GM19397 (cell line): ENCODE results near the gene P2RY8.
"Not testable (repeated sequence)": the region's sequence is repeated elsewhere in the genome, so short reads cannot be mapped to it uniquely, and the experiment has no call there.

Source experiments
- ATAC-seq: cut with Tn5 transposase; IDR thresholded peaks from one replicate; pipeline ENCODE4 v1.9.1; 2021; ENCODE audit warnings: mild to moderate bottlenecking, moderate library complexity; ENCODE audit not compliant: unreplicated experiment

P2RY8 gene

DNA sequence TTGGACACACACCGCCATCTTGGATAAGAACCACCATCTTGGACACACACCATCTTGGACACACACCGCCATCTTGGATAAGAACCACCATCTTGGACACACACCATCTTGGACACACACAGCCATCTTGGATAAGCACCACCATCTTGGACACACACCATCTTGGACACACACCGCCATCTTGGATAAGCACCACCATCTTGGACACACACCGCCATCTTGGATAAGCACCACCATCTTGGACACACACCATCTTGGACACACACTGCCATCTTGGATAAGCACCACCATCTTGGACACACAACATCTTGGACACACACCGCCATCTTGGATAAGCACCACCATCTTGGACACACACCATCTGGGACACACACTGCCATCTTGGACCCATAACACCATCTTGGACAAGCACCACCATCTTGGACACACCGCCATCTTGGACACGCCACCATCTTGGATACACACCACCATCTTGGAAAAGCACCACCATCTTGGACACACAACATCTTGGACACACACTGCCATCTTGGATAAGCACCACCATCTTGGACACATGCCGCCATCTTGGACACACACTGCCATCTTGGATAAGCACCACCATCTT lies 88.9 kb downstream of the P2RY8 start:
- ATAC-seq, result not testable (repeated sequence)

DNA sequence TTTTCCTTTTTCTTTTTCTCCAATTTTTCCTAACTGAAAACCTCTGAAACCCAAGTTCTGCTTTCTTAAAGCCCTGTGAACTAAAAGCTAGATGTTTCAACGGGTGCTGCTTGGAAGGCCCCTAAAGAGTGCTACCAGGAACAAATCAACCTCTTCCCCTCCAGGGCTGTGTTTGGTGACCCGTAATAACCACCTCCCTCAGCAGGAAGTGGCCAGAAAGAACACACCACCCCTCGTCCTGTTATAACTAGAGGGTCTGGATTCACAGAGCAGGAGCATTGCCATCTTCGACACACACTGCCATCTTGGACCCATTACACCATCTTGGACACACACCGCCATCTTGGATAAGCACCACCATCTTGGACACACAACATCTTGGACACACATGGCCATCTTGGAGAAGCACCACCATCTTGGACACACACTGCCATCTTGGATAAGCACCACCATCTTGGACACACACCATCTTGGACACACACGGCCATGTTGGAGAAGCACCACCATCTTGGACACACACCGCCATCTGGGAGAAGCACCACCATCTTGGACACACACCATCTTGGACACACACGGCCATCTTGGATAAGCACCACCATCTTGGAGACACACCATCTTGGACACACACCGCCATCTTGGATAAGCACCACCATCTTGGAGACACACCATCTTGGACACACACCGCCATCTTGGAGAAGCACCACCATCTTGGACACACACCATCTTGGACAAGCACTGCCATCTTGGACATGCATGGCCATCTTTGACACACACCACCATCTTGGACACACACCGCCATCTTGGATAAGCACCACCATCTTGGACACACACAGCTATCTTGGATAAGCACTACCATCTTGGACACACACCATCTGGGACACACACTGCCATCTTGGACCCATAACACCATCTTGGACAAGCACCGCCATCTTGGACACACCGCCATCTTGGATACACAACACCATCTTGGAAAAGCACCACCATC lies 89.7 kb downstream of the P2RY8 start:
- ATAC-seq, result not testable (repeated sequence)

GRCh38 chrX:1444561-1445500 lies 92.2 kb downstream of the P2RY8 start:
- no peak for ATAC-seq

GRCh38 chrX:1443496-1444075 lies 93.4 kb downstream of the P2RY8 start:
- no peak for ATAC-seq

DNA sequence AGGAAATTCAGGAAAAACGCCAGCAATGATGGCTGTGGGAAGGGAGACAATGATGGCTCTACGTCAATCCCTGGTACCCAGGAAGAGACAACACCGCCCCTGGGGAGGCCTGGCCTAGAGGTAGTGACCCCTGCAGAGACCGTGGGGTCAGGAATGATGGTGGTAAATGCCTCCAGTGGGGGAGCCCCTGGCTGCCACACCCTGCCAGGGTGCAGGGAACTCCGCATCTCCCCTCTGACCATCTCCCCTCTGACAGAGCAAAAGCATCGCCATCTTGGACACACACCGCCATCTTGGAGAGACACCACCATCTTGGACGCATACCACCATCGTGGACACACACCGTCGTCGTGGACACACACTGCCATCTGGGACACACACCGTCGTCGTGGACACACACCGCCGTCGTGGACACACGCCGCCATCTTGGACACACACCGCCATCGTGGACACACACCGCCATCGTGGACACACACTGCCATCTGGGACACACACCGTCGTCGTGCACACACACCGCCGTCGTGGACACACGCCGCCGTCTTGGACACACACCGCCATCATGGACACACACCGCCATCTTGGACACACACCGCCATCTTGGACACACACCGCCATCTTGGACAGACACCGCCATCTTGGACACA lies 94.1 kb downstream of the P2RY8 start:
- ATAC-seq, result no peak

GRCh38 chrX:1442016-1442665 lies 94.8 kb downstream of the P2RY8 start:
- ATAC-seq, result no peak

GRCh38 chrX:1440506-1440905 lies 96.5 kb downstream of the P2RY8 start:
- ATAC-seq, result no peak

GRCh38 chrX:1435241-1435895 lies 101.6 kb downstream of the P2RY8 start:
- no peak for ATAC-seq

GRCh38 chrX:1434871-1435240 lies 102.1 kb downstream of the P2RY8 start:
- ATAC-seq, result no peak

- no peak for ATAC-seq
Observed at GRCh38 chrX:1433646-1434357, 103.2 kb downstream of the P2RY8 start.

DNA sequence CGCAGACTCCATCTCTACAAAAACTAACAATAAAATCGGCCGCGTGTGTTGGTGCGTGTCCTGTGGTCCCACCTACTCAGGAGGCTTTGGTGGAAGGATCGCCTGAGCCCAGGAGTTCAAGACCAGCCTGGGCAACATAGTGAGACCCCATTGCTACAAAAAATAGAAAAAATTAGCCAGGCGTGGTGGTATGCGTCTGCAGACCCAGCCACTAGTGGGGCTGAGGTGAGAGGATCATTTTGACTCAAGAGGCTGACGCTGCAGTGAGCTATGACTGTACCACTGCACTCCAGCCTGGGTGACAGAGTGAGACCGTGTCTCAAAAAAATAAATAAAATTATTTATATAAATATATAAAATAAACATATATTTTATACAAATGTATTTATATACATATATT lies 106.5 kb downstream of the P2RY8 start:
- no peak for ATAC-seq

- ATAC-seq, result no peak
Observed at GRCh38 chrX:1427756-1428155, 109.2 kb downstream of the P2RY8 start.

DNA sequence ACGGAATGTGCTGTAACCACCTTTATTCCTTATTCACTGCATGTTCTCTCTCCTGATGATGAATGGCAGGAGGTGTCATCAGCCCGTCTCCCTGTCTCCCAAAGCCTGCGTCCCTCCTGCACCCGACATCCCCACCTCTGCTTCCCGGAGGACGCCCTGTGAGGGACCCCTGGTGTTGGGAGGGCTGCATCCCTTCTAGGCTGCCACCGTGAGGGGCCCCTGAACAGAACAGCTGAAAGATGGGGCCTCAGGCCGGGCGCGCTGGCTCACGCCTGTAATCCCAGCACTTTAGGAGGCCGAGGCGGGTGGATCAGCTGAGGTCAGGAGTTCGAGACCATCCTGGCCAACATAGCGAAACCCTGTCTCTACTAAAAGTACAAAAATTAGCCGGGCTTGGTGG lies 110.7 kb downstream of the P2RY8 start:
- not testable (repeated sequence) for ATAC-seq

DNA sequence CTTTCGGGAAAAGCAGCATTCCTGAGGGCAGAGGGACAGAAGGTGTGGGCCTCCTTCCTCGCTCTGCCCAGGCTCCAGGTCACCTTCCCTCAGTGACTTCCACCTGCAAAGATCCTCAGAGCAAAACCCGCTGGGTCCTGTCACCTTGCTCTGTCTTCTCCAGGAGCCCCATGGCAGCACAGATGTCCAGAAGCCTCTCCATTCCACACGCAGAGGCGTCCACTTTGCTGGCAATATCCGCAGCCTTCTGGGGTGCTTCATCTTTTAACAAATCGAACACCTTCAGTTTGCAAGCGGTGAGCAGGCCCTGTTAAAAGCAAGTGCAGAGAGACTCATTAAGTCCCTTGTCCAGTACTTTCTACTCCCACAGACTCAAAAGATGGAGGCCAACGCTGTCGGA lies 111.6 kb downstream of the P2RY8 start:
- ATAC-seq, result no peak

DNA sequence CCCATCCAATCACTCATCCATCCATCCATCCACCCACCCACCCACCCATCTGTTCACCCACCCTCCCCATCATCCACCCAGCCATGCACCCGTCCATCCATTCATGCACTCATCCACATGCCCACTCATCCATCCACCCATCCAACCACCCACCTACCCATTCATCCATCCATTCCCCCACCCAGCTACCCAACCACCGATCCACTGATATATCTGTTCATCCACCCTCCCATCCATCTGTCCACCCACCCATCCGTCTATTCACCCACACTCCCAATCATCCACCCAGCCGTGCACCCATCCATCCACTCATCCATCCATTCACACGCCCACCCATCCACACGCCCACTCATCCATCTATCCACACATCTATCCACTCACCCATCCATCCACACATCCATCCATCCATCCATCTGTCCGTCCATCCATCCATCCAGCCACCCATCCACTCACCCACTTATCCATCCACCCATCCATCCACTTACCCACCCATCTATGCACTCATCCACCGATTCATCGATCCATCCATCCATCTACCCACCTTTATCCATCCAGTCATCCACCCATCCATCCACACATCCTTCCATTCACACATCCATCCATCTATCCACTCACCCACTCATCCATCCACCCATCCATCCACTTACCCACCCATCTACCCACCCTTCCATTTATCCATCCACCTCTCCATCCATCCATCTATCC lies 112.7 kb downstream of the P2RY8 start:
- ATAC-seq, result no peak

- ATAC-seq, result no peak
Observed at GRCh38 chrX:1423215-1423614, 113.8 kb downstream of the P2RY8 start.

GRCh38 chrX:1422135-1422465 lies 114.9 kb downstream of the P2RY8 start:
- ATAC-seq, result no peak

DNA sequence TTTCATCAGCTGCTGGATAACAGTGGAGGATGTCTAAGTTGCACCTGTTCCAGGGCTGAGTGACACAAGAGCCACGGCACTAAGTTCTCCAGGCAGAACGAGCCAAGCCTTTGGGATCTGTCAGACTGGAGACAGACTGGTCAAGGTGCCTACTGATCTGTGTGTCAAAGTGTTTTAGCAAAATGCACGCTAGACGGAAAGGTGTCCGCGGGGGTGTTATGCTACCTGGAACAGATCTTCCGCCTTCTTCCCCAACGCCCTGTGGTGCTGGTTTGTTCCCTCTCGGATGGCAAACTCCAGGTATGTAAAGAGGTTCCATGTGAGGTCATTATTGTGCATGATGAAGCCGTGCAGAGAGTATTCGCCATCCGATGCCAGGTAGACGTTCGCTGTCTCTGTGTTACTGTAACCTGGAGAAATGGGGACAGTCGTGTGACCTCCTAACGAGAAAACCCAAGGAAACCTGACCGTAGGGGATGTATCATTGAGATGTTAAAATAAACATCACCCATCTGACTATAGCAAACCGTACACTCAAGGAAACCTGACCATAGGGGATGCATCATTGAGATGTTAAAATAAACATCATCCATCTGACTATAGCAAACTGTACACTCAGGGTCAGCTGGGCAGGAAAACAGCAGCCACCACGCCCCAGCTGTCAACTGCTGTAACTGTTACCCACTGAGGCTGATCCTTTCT lies 115.4 kb downstream of the P2RY8 start:
- ATAC-seq, result no peak
